ENCODE data around the gene MINDY4B. TPM values are rescaled to one million over a fixed set of nuclear protein-coding genes. Genes with fewer than 3 reads are reported as not detected.

The MINDY4B gene
- not detected for total RNA-seq
- not detected for polyA plus RNA-seq
- long read RNA-seq, donor 1, result 0 reads
- long read RNA-seq, donor 2, result 0 reads

GRCh38 chr3:150905339-150905738, at the start of gene MINDY4B:
Gene MINDY4B (minus strand): TSS chr3:150905439. CDS start chr3:150905439, 0 bp downstream.
- Histone ChIP-seq H3K4me3 (ENCODE audit: low read length in 2 of 2) (no peak within 1 kb of the TSS), H3K27me3 (ENCODE audit: control insufficient read depth in 1 of 2, insufficient read depth in 2 of 2, low read length in 1 of 2) (no peaks in the 10 kb centered on the region), H3K36me3 (ENCODE audit: control insufficient read depth in 1 of 2, insufficient read depth in 2 of 2, low read length in 1 of 2) (no peaks in the 10 kb centered on the region), H3K9me3 (ENCODE audit: control insufficient read depth, low read length) (peaks cover 1% of the 10 kb centered on the region), H3K4me1 (ENCODE audit: control insufficient read depth in 1 of 2, insufficient read depth in 2 of 2, low read length in 2 of 2) (no peaks in the 10 kb centered on the region), H3K27ac (ENCODE audit: low read depth in 1 of 2, low read length in 2 of 2) (no peak within 1 kb of the TSS)
- no peak for ATAC-seq (ENCODE audit: low FRiP score)
- intact Hi-C loops (cut with DNase I), result no loop called here
- DNase-seq, result no peak
- WGBS, 2 donors, result 78 to 79% methylated on average over 4 of the region's 4 CpGs

GRCh38 chr3:150951923-150952322, 46.7 kb upstream of the MINDY4B start:
- 85 to 91% methylated on average over 13 of the region's 13 CpGs for WGBS, 2 donors
- ATAC-seq (ENCODE audit: low FRiP score), result no peak
- H3K27ac ChIP-seq (ENCODE audit: low read depth in 1 of 2, low read length in 2 of 2), result no peak overlapping the region
- H3K27me3 ChIP-seq (ENCODE audit: control insufficient read depth in 1 of 2, insufficient read depth in 2 of 2, low read length in 1 of 2), result no peaks in the 10 kb centered on the region
- H3K36me3 ChIP-seq (ENCODE audit: control insufficient read depth in 1 of 2, insufficient read depth in 2 of 2, low read length in 1 of 2), result no peaks in the 10 kb centered on the region
- no peak overlapping the region for H3K4me3 ChIP-seq (ENCODE audit: low read length in 2 of 2)
- intact Hi-C loops (cut with DNase I), result no loop called here
- no peak for DNase-seq
- H3K9me3 ChIP-seq (ENCODE audit: control insufficient read depth, low read length), result peaks cover 2% of the 10 kb centered on the region
- H3K4me1 ChIP-seq (ENCODE audit: control insufficient read depth in 1 of 2, insufficient read depth in 2 of 2, low read length in 2 of 2), result no peaks in the 10 kb centered on the region

- DNase-seq, result no peak
- ATAC-seq (ENCODE audit: low FRiP score), result no peak
- Histone ChIP-seq H3K27me3 (ENCODE audit: control insufficient read depth in 1 of 2, insufficient read depth in 2 of 2, low read length in 1 of 2) (no peaks in the 10 kb centered on the region), H3K4me3 (ENCODE audit: low read length in 2 of 2) (no peak overlapping the region), H3K9me3 (ENCODE audit: control insufficient read depth, low read length) (no peaks in the 10 kb centered on the region), H3K36me3 (ENCODE audit: control insufficient read depth in 1 of 2, insufficient read depth in 2 of 2, low read length in 1 of 2) (no peaks in the 10 kb centered on the region), H3K4me1 (ENCODE audit: control insufficient read depth in 1 of 2, insufficient read depth in 2 of 2, low read length in 2 of 2) (no peaks in the 10 kb centered on the region), H3K27ac (ENCODE audit: low read depth in 1 of 2, low read length in 2 of 2) (no peak overlapping the region)
- WGBS, 2 donors, result 85% methylated on average over 3 of the region's 3 CpGs
- intact Hi-C loops (cut with DNase I), result no loop called here
Observed at GRCh38 chr3:150945226-150946032, 40.2 kb upstream of the MINDY4B start.

GRCh38 chr3:150942221-150942620, 37.0 kb upstream of the MINDY4B start:
- Histone ChIP-seq H3K4me3 (ENCODE audit: low read length in 2 of 2) (no peak overlapping the region), H3K9me3 (ENCODE audit: control insufficient read depth, low read length) (no peaks in the 10 kb centered on the region), H3K27me3 (ENCODE audit: control insufficient read depth in 1 of 2, insufficient read depth in 2 of 2, low read length in 1 of 2) (peaks cover 0 to 5% of the 10 kb centered on the region in 2 donors), H3K27ac (ENCODE audit: low read depth in 1 of 2, low read length in 2 of 2) (no peak overlapping the region), H3K4me1 (ENCODE audit: control insufficient read depth in 1 of 2, insufficient read depth in 2 of 2, low read length in 2 of 2) (no peaks in the 10 kb centered on the region), H3K36me3 (ENCODE audit: control insufficient read depth in 1 of 2, insufficient read depth in 2 of 2, low read length in 1 of 2) (no peaks in the 10 kb centered on the region)
- 8 to 10% methylated on average over 3 of the region's 3 CpGs for WGBS, 2 donors
- intact Hi-C loops (cut with DNase I), result no loop called here
- ATAC-seq (ENCODE audit: low FRiP score), result no peak
- no peak for DNase-seq

GRCh38 chr3:150936693-150937092, 31.5 kb upstream of the MINDY4B start:
- ATAC-seq (ENCODE audit: low FRiP score), result no peak
- 69 to 81% methylated on average over 2 of the region's 2 CpGs for WGBS, 2 donors
- Histone ChIP-seq H3K4me3 (ENCODE audit: low read length in 2 of 2) (no peak overlapping the region), H3K27ac (ENCODE audit: low read depth in 1 of 2, low read length in 2 of 2) (no peak overlapping the region), H3K27me3 (ENCODE audit: control insufficient read depth in 1 of 2, insufficient read depth in 2 of 2, low read length in 1 of 2) (peaks cover 0 to 5% of the 10 kb centered on the region in 2 donors), H3K4me1 (ENCODE audit: control insufficient read depth in 1 of 2, insufficient read depth in 2 of 2, low read length in 2 of 2) (peaks cover 0 to 2% of the 10 kb centered on the region in 2 donors), H3K36me3 (ENCODE audit: control insufficient read depth in 1 of 2, insufficient read depth in 2 of 2, low read length in 1 of 2) (no peaks in the 10 kb centered on the region), H3K9me3 (ENCODE audit: control insufficient read depth, low read length) (peaks cover 1% of the 10 kb centered on the region)
- intact Hi-C loops (cut with DNase I), result no loop called here
- DNase-seq, result no peak

GRCh38 chr3:150933473-150933995, 28.3 kb upstream of the MINDY4B start:
- intact Hi-C loops (cut with DNase I), result no loop called here
- peaks cover 4% of the 10 kb centered on the region for H3K9me3 ChIP-seq (ENCODE audit: control insufficient read depth, low read length)
- H3K27ac ChIP-seq (ENCODE audit: low read depth in 1 of 2, low read length in 2 of 2), result no peak overlapping the region
- peaks cover 0 to 2% of the 10 kb centered on the region in 2 donors for H3K27me3 ChIP-seq (ENCODE audit: control insufficient read depth in 1 of 2, insufficient read depth in 2 of 2, low read length in 1 of 2)
- DNase-seq, result no peak
- H3K36me3 ChIP-seq (ENCODE audit: control insufficient read depth in 1 of 2, insufficient read depth in 2 of 2, low read length in 1 of 2), result no peaks in the 10 kb centered on the region
- H3K4me1 ChIP-seq (ENCODE audit: control insufficient read depth in 1 of 2, insufficient read depth in 2 of 2, low read length in 2 of 2), result peaks cover 0 to 2% of the 10 kb centered on the region in 2 donors
- no peak overlapping the region for H3K4me3 ChIP-seq (ENCODE audit: low read length in 2 of 2)
- ATAC-seq (ENCODE audit: low FRiP score), result no peak
- WGBS, 2 donors, result 42 to 47% methylated on average over 1 of the region's 1 CpG

GRCh38 chr3:150931745-150932144, 26.5 kb upstream of the MINDY4B start:
- DNase-seq, result no peak
- Histone ChIP-seq H3K27me3 (ENCODE audit: control insufficient read depth in 1 of 2, insufficient read depth in 2 of 2, low read length in 1 of 2) (no peaks in the 10 kb centered on the region), H3K36me3 (ENCODE audit: control insufficient read depth in 1 of 2, insufficient read depth in 2 of 2, low read length in 1 of 2) (no peaks in the 10 kb centered on the region), H3K27ac (ENCODE audit: low read depth in 1 of 2, low read length in 2 of 2) (no peak overlapping the region), H3K9me3 (ENCODE audit: control insufficient read depth, low read length) (peaks cover 4% of the 10 kb centered on the region), H3K4me1 (ENCODE audit: control insufficient read depth in 1 of 2, insufficient read depth in 2 of 2, low read length in 2 of 2) (peaks cover 0 to 2% of the 10 kb centered on the region in 2 donors), H3K4me3 (ENCODE audit: low read length in 2 of 2) (no peak overlapping the region)
- no peak for ATAC-seq (ENCODE audit: low FRiP score)
- WGBS, 2 donors, result 27 to 33% methylated on average over 1 of the region's 1 CpG
- intact Hi-C loops (cut with DNase I), result no loop called here

- DNase-seq, result no peak
- WGBS, 2 donors, result 71 to 77% methylated on average over 3 of the region's 3 CpGs
- Histone ChIP-seq H3K9me3 (ENCODE audit: control insufficient read depth, low read length) (peaks cover 3% of the 10 kb centered on the region), H3K27ac (ENCODE audit: low read depth in 1 of 2, low read length in 2 of 2) (no peak overlapping the region), H3K36me3 (ENCODE audit: control insufficient read depth in 1 of 2, insufficient read depth in 2 of 2, low read length in 1 of 2) (no peaks in the 10 kb centered on the region), H3K27me3 (ENCODE audit: control insufficient read depth in 1 of 2, insufficient read depth in 2 of 2, low read length in 1 of 2) (no peaks in the 10 kb centered on the region), H3K4me1 (ENCODE audit: control insufficient read depth in 1 of 2, insufficient read depth in 2 of 2, low read length in 2 of 2) (peaks cover 0 to 2% of the 10 kb centered on the region in 2 donors), H3K4me3 (ENCODE audit: low read length in 2 of 2) (no peak overlapping the region)
- intact Hi-C loops (cut with DNase I), result no loop called here
- no peak for ATAC-seq (ENCODE audit: low FRiP score)
Observed at GRCh38 chr3:150930839-150931238, 25.6 kb upstream of the MINDY4B start.

- H3K4me1 ChIP-seq (ENCODE audit: control insufficient read depth in 1 of 2, insufficient read depth in 2 of 2, low read length in 2 of 2), result no peaks in the 10 kb centered on the region
- H3K27me3 ChIP-seq (ENCODE audit: control insufficient read depth in 1 of 2, insufficient read depth in 2 of 2, low read length in 1 of 2), result no peaks in the 10 kb centered on the region
- no peak overlapping the region for H3K4me3 ChIP-seq (ENCODE audit: low read length in 2 of 2)
- no peak overlapping the region for H3K27ac ChIP-seq (ENCODE audit: low read depth in 1 of 2, low read length in 2 of 2)
- DNase-seq, result no peak
- intact Hi-C loops (cut with DNase I), result no loop called here
- no peak for ATAC-seq (ENCODE audit: low FRiP score)
- no peaks in the 10 kb centered on the region for H3K36me3 ChIP-seq (ENCODE audit: control insufficient read depth in 1 of 2, insufficient read depth in 2 of 2, low read length in 1 of 2)
- 95 to 96% methylated on average over 1 of the region's 1 CpG for WGBS, 2 donors
- peaks cover 3% of the 10 kb centered on the region for H3K9me3 ChIP-seq (ENCODE audit: control insufficient read depth, low read length)
Observed at GRCh38 chr3:150928234-150928633, 23.0 kb upstream of the MINDY4B start.
